HG03159 (cell line): ENCODE data around the gene CILP2.

Experiments
- ATAC-seq: cut with Tn5 transposase; IDR thresholded peaks from one replicate; pipeline ENCODE4 v1.9.1; 2021; ENCODE audit warnings: mild to moderate bottlenecking, moderate library complexity; ENCODE audit not compliant: unreplicated experiment

Gene CILP2

DNA sequence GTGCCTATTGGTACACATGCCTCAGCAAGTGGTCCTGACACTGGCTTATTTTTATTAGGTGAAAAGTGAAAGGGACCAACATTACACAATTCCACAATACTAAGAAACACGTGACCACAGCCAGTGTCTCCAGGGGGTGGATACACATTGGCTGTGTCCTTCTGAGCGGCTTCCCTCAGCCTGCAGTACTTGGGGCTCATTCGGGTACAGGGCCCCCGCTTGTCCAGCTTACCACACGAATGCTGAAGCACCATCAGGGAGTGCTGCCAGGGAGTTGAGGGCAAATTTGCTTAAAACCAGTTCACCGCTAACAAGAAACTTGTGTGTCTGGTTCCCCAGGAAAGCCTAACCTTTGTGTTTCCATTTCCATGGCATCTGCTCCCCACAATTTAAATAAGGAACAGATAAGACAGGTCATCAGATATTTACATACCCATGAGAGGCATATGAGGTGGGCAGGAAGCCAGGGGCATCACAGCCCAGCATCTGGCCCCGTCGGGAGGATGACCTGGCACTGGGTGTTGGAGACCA is 57.2 kb downstream of the CILP2 start:
- ATAC-seq: no peak
